22Rv1 (cell line): ENCODE results near the gene PRR4.

Source experiments
- ZFX ChIP-seq: fragments of 450-650 bp; IDR thresholded peaks from 2 replicates; pipeline ENCODE4 v1.6.1; 2017; ENCODE audit warnings: antibody characterized with exemption, borderline replicate concordance
- TF ChIP-seq, protein P1 (sequence below): fragments of 450-650 bp; IDR thresholded peaks from 2 replicates; pipeline ENCODE4 v1.5.1; 2017; ENCODE audit warnings: mild to moderate bottlenecking

DNA sequence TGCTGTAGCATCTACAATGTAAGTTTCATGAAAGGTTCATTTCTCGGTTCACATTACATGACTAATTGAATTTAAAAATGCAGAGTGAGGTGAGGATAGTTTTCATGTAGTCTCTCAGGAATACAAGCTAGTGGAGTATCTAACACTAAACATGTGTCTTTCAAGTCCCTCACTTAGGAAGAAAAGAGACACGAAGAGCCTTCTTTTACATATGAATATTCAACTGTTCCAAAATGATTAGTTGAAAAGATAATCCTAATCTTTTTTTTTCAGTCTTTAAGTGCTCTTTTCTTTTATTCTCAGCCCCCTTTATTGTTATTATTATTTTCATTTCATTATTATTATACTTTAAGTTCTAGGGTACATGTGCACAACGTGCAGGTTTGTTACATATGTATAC lies 10.8 kb downstream of the PRR4 start:
- TF ChIP-seq, protein P1, sequence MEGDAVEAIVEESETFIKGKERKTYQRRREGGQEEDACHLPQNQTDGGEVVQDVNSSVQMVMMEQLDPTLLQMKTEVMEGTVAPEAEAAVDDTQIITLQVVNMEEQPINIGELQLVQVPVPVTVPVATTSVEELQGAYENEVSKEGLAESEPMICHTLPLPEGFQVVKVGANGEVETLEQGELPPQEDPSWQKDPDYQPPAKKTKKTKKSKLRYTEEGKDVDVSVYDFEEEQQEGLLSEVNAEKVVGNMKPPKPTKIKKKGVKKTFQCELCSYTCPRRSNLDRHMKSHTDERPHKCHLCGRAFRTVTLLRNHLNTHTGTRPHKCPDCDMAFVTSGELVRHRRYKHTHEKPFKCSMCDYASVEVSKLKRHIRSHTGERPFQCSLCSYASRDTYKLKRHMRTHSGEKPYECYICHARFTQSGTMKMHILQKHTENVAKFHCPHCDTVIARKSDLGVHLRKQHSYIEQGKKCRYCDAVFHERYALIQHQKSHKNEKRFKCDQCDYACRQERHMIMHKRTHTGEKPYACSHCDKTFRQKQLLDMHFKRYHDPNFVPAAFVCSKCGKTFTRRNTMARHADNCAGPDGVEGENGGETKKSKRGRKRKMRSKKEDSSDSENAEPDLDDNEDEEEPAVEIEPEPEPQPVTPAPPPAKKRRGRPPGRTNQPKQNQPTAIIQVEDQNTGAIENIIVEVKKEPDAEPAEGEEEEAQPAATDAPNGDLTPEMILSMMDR: no peak
- TF ChIP-seq ZFX: no peak
